ENCODE data around the gene ALPL.

ALPL gene

DNA sequence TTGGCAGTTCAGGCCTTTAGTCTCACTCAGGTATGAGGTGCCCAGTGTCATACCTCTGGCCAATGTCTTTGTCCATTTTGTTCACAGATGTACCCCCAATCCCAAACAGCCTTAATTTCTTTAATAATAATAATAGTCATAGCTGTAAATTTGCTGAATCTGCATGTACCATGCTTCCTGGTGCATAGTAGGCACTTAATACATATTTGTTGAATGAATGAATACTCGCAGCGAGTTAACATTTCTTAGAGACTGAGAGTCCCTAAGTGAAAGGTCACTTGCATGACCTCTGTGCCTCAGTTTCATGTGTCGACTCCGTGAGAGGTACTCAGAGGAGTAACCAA, 12.5 kb downstream of the ALPL start:
- no peak for TF ChIP-seq Cebpa-rat (IDR thresholded peaks at IDR 0.05)
- Histone ChIP-seq H4K20me1 (peaks cover 0 to 4% (median 0%) of the 10 kb centered on the region in 11 experiments; a peak in 4 of 22 replicates), H3K9ac (no peak overlapping the region), H3K36me3 (no peaks in the 10 kb centered on the region), H3K27ac (no peak overlapping the region), H3K4me3 (no peak overlapping the region), H3K4me1 (peaks cover 41 to 74% (median 67%) of the 10 kb centered on the region in 10 experiments), H3K27me3 (peaks cover 0 to 16% (median 0%) of the 10 kb centered on the region in 11 experiments; a peak in 3 of 22 replicates), H3K9me3 (replicated peaks in 1 of 11) (no peaks in the 10 kb centered on the region), H3K4me2 (peak overlapping the region in 7 of 11 experiments; percentile 6 to 66 (median 19); a peak in 9 of 22 replicates)

DNA sequence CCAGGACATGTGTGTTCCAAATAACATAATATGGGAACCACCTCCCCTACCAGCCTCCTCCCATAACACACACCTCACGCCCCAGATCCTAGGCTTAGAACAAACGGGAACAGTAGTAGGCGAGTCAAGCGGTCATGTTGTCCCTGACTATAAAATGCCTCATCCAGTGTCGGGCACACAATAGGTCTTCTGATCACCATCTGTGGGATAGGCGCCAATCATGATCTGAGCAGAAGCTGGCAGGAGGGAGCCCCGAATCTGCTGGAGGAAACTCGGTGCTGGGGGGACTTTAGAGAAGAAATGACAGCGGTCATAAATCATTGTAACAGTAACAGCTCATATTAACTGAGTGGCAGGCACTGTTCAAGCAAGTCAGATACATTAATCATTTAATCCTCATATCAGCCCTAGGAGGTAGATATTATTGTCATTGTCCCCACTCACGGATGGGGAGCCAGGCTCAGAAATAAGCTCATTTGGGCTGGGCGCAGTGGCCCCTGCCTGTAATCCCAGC, 13.4 kb downstream of the ALPL start:
- Histone ChIP-seq H3K4me1 (peaks cover 41 to 70% (median 63%) of the 10 kb centered on the region in 10 experiments), H3K9me3 (replicated peaks in 1 of 11) (no peaks in the 10 kb centered on the region), H4K20me1 (peaks cover 0 to 4% (median 0%) of the 10 kb centered on the region in 11 experiments; a peak in 4 of 22 replicates), H3K27me3 (peaks cover 0 to 16% (median 0%) of the 10 kb centered on the region in 11 experiments; a peak in 3 of 22 replicates), H3K4me2 (peak overlapping the region in 2 of 11 experiments; percentile 80 to 90; a peak in 3 of 22 replicates), H3K9ac (no peak overlapping the region), H3K4me3 (no peak overlapping the region), H3K27ac (no peak overlapping the region), H3K36me3 (no peaks in the 10 kb centered on the region)
- TF ChIP-seq Cebpa-rat (IDR thresholded peaks at IDR 0.05): no peak

DNA sequence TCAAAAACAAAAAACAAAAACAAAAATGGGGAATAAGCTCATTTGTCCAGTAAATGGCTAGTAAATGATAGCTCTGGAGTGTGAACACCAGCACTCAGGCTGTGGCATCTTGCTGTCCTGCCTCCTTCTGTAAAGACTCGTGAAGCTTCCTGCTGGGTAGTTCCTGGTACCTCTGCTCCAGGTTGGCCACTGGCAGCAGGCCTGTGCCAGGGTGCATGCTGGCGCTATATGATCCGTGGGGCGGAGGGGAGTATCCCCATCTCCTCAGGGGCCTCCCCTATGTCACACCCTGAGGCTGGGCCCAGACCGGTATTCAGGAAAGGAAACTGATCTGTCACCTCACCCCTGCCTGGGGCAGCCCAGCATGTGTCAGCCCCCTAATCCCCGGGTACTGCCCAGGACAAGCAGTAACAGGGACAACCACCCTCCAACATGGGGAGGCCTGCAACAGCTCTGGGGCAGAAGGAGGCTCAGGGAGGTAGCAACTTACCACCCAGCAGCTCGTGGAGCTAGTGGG, 14.1 kb downstream of the ALPL start:
- H3K9me3 ChIP-seq (replicated peaks in 1 of 11): no peaks in the 10 kb centered on the region
- H3K4me1 ChIP-seq: peaks cover 41 to 64% (median 56%) of the 10 kb centered on the region in 10 experiments
- H3K27me3 ChIP-seq: peaks cover 0 to 13% (median 0%) of the 10 kb centered on the region in 11 experiments; a peak in 3 of 22 replicates
- no peaks in the 10 kb centered on the region for H3K36me3 ChIP-seq
- no peak for TF ChIP-seq Cebpa-rat (IDR thresholded peaks at IDR 0.05)
- H3K4me2 ChIP-seq: peak overlapping the region; percentile 80 to 93 (median 90)
- H3K9ac ChIP-seq: 0 out of 22 replicates have a peak overlapping the region, but pooled peaks of 1 of the 11 experiments have one; percentile 22
- H3K4me3 ChIP-seq: no peak overlapping the region
- H3K27ac ChIP-seq: no peak overlapping the region
- peaks cover 0 to 4% (median 0%) of the 10 kb centered on the region in 11 experiments; a peak in 4 of 22 replicates for H4K20me1 ChIP-seq

GRCh38 chr1:21524220-21524619, 15.0 kb downstream of the ALPL start:
- Histone ChIP-seq H3K4me3 (no peak overlapping the region), H3K9ac (peak overlapping the region in 3 of 11 experiments; percentile 51 to 71 (median 56); a peak in 7 of 22 replicates), H3K9me3 (replicated peaks in 1 of 11) (no peaks in the 10 kb centered on the region), H3K36me3 (no peaks in the 10 kb centered on the region), H3K4me1 (peaks cover 41 to 55% (median 47%) of the 10 kb centered on the region in 10 experiments), H3K27me3 (peaks cover 0 to 6% (median 0%) of the 10 kb centered on the region in 11 experiments; a peak in 3 of 22 replicates), H3K27ac (peak overlapping the region in 3 of 11 experiments; percentile 63 to 78 (median 70); a peak in 5 of 22 replicates), H4K20me1 (peaks cover 0 to 4% (median 0%) of the 10 kb centered on the region in 11 experiments; a peak in 4 of 22 replicates), H3K4me2 (peak overlapping the region; percentile 80 to 93 (median 90))
- no peak for TF ChIP-seq Cebpa-rat (IDR thresholded peaks at IDR 0.05)

- Histone ChIP-seq H3K9ac (peak overlapping the region; percentile 16 to 71 (median 53); a peak in 16 of 22 replicates), H4K20me1 (peaks cover 0 to 4% (median 0%) of the 10 kb centered on the region in 11 experiments; a peak in 3 of 22 replicates), H3K27ac (peak overlapping the region in 10 of 11 experiments; percentile 21 to 78 (median 62); a peak in 17 of 22 replicates), H3K27me3 (peaks cover 0 to 11% (median 0%) of the 10 kb centered on the region in 11 experiments; a peak in 1 of 22 replicates), H3K4me3 (peak overlapping the region in 2 of 10 experiments; percentile 18 to 26; a peak in 2 of 20 replicates), H3K4me2 (peak overlapping the region; percentile 80 to 93 (median 90)), H3K4me1 (peaks cover 41 to 52% (median 45%) of the 10 kb centered on the region in 10 experiments), H3K36me3 (no peaks in the 10 kb centered on the region), H3K9me3 (replicated peaks in 1 of 11) (no peaks in the 10 kb centered on the region)
- no peak for TF ChIP-seq Cebpa-rat (IDR thresholded peaks at IDR 0.05)
These were observed 15.6 kb downstream of the ALPL start for GRCh38 chr1:21524686-21525339.

DNA sequence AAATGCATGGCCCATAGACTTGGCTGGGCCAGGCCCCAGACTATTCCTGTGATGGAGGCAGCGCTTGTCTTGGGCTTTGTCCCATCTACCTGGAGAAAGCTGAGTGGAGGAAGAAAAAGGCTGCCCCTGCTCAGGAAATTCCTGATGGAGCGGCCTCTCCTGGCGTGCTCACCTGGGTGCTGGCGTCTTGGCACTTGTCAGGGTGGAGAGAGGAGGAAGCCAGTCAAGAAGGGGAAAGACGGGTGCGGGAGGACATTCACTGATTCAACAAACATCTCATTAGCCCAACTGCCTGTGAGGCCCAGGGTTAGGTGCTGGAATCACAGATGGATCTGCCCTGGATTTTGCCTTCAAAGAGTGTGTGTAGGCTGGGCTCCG, 16.1 kb downstream of the ALPL start:
- Histone ChIP-seq H3K9ac (peak overlapping the region in 3 of 11 experiments; percentile 51 to 56 (median 54); a peak in 3 of 22 replicates), H3K27me3 (peaks cover 0 to 13% (median 0%) of the 10 kb centered on the region in 11 experiments; a peak in 1 of 22 replicates), H3K9me3 (replicated peaks in 1 of 11) (no peaks in the 10 kb centered on the region), H3K27ac (peak overlapping the region in 5 of 11 experiments; percentile 21 to 78 (median 69); a peak in 3 of 22 replicates), H3K4me2 (peak overlapping the region; percentile 80 to 93 (median 90)), H3K36me3 (no peaks in the 10 kb centered on the region), H4K20me1 (peaks cover 0 to 4% (median 0%) of the 10 kb centered on the region in 11 experiments; a peak in 3 of 22 replicates), H3K4me3 (peak overlapping the region in 1 of 10 experiments; percentile 26; a peak in 1 of 20 replicates), H3K4me1 (peaks cover 41 to 52% (median 44%) of the 10 kb centered on the region in 10 experiments)
- no peak for TF ChIP-seq Cebpa-rat (IDR thresholded peaks at IDR 0.05)

- Histone ChIP-seq H4K20me1 (peaks cover 0 to 4% (median 0%) of the 10 kb centered on the region in 11 experiments; a peak in 3 of 22 replicates), H3K36me3 (no peaks in the 10 kb centered on the region), H3K9ac (no peak overlapping the region), H3K4me2 (peak overlapping the region in 1 of 11 experiments; percentile 8; a peak in 1 of 22 replicates), H3K27ac (no peak overlapping the region), H3K27me3 (peaks cover 0 to 14% (median 0%) of the 10 kb centered on the region in 11 experiments; a peak in 1 of 22 replicates), H3K9me3 (replicated peaks in 1 of 11) (no peaks in the 10 kb centered on the region), H3K4me1 (peaks cover 29 to 44% (median 33%) of the 10 kb centered on the region in 10 experiments), H3K4me3 (no peak overlapping the region)
- TF ChIP-seq Cebpa-rat (IDR thresholded peaks at IDR 0.05): no peak
These were observed 17.2 kb downstream of the ALPL start for GRCh38 chr1:21526441-21526840.

DNA sequence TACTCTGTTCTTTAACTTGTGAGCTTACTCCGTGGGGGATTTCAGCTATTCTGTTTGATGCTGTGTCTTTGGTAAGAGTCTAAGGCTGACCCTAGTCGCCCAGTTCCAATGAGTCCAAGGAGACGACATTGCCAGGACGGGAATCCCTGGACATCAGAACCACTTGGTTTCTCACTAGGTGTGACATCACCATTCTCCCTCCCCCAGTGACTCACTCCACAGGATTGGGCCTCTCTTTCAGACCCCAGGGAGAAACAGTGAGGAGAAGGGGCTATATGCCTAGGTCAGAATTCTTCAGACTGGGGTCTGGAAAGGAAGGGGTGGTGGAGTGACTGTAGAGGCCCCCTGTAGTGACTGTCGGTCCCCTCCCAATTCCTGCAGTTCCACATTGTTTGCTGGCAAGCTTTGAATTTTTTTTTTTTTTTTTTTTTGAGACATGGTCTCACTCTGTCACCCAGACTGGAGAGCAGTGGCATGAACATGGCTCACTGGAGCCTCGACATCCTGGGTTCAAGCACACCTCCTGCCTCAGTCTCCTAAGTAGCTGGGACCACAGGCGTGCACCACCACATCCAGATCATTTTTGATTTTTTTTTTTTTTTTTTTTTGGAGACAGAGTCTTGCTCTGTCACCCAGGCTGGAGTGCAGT, 21.3 kb downstream of the ALPL start:
- Histone ChIP-seq H3K9me3 (replicated peaks in 1 of 11) (no peaks in the 10 kb centered on the region), H3K4me1 (peaks cover 1 to 17% (median 8%) of the 10 kb centered on the region in 10 experiments; a peak in 19 of 20 replicates), H3K36me3 (no peaks in the 10 kb centered on the region), H3K4me3 (no peak overlapping the region), H3K27me3 (peaks cover 0 to 14% (median 0%) of the 10 kb centered on the region in 11 experiments; a peak in 1 of 22 replicates), H3K9ac (no peak overlapping the region), H3K27ac (no peak overlapping the region), H3K4me2 (no peak overlapping the region), H4K20me1 (peaks cover 0 to 5% (median 0%) of the 10 kb centered on the region in 11 experiments; a peak in 2 of 22 replicates)
- TF ChIP-seq Cebpa-rat (IDR thresholded peaks at IDR 0.05): no peak
